GM21447 (cell line): ENCODE data around the gene PDE9A.

ENCODE experiments used
- ATAC-seq: cut with Tn5 transposase; IDR thresholded peaks from one replicate; pipeline ENCODE4 v1.9.1; 2021; ENCODE audit not compliant: unreplicated experiment

PDE9A gene

DNA sequence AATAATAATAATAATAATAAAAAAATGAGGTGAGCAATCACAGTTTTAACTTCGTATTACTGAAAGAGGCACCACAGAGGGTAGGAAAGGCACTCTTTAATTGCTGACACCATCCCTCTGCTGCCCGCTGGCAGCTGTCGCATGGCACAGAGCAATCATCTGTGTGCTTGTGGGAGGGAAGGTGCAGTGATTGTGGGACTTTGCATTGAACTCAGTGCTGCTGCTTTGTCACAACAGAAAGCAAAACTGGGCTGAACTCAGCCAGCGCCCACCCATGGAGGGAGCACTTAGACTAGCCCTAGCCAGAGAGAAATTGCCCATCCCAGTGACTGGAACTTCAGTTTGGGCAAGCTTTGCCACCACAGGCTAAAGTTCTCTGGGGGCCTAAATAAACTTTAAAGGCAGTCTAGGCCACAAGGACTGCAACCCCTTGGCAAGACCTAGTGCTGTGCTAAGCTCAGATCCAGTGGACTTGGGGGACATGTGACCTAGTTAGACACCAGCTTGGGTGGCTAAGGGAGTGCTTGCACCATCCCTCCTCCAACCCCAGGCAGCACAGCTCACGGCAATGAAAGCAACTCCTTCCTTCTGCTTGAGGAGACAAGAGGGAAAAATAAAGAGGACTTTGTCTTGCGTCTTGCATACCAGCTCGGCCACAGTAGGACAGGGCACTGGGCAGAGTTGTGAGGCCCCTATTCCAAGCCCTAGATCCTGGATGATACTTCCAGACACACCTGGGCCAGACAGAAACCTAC lies 166.6 kb downstream of the PDE9A start:
- ATAC-seq: no peak

DNA sequence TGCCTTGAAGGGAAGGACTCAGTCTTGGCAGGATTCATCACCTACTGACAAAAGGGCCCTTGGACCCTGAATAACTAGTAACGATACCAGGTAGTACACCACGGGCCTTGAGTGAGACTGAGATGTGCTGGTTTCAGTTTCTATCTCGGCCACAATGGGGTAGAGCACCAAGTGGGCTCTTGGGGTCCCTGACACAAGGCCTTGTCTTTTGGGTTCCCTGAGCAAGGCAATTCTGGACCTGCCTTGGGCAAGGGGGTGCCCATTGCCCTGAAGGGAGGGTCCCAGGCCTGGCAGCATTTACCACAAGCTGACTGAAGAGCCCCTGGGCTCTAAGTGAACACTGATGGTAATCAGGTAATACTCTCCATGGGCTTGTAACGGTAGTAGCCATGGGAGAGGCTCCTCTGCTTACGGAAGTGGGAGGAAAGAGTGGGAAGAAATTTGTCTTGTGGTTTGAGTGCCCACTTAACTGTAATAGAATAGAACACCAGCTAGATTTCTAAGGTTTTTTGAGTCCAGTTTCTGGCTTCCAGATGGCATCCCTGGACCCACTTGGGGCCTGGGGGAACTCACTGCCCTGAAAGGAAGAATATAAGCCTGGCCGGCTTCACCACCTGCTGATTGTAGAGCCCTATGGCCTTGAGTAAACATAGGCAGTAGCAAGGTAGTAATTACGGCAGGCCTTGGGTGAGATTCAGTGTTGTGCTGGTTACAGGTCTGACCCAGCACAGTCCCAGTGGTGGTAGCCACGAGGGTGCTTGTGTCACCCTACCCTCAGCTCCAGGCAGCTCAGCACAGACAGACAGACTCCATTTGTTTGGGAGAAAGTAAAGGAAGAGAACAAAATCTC lies 167.4 kb downstream of the PDE9A start:
- no peak for ATAC-seq
